HepG2 (cell line): Measurements from ENCODE around the gene PLSCR4. TPM values are rescaled to one million over a fixed set of nuclear protein-coding genes. Genes with fewer than 3 reads are reported as not detected.

Experiments used
- AGO2 ChIP-seq: fragments of 200-400 bp; formaldehyde crosslinking; optimal IDR thresholded peaks from 2 replicates; pipeline ENCODE3; 2017; ENCODE audit warnings: mild to moderate bottlenecking, low read depth, low read length, moderate library complexity
- CAMTA2 ChIP-seq: sonication (generic); formaldehyde crosslinking; IDR thresholded peaks from 2 replicates; pipeline ENCODE4 v1.4.0; 2020; ENCODE audit warnings: mild to moderate bottlenecking, missing genetic modification reagents, borderline replicate concordance
- CEBPB ChIP-seq: IDR thresholded peaks from 2 replicates; pipeline ENCODE4 v1.6.1; 2011; ENCODE audit warnings: low read depth, low read length, improper control_type of control experiment, borderline replicate concordance
- CHD4 ChIP-seq: fragments of 200-600 bp; sonication (generic); IDR thresholded peaks from 2 replicates; pipeline ENCODE4 v1.7.0; 2017; ENCODE audit warnings: mild to moderate bottlenecking, low read length, borderline replicate concordance
- JUN ChIP-seq: sonication (generic); formaldehyde crosslinking; IDR thresholded peaks from 2 replicates; pipeline ENCODE4 v1.4.0; 2020; ENCODE audit warnings: mild to moderate bottlenecking, missing genetic modification reagents
- MEIS1 ChIP-seq: sonication (generic); formaldehyde crosslinking; IDR thresholded peaks from 2 replicates; pipeline ENCODE4 v1.9.0; 2021; ENCODE audit warnings: mild to moderate bottlenecking, missing genetic modification reagents, moderate library complexity, borderline replicate concordance
- PAWR ChIP-seq: sonication (generic); formaldehyde crosslinking; IDR thresholded peaks from 2 replicates; pipeline ENCODE4 v1.4.0; 2020; ENCODE audit warnings: missing genetic modification reagents, mild to moderate bottlenecking, borderline replicate concordance
- SALL2 ChIP-seq: sonication (generic); formaldehyde crosslinking; IDR thresholded peaks from 2 replicates; pipeline ENCODE4 v1.8.1; 2023; ENCODE audit warnings: mild to moderate bottlenecking, missing genetic modification reagents, inconsistent platforms
- SMAD1 ChIP-seq: sonication (generic); formaldehyde crosslinking; IDR thresholded peaks from 2 replicates; pipeline ENCODE4 v1.4.0; 2020; ENCODE audit warnings: missing genetic modification reagents, low read depth, mild to moderate bottlenecking, borderline replicate concordance
- SYNCRIP ChIP-seq: fragments of 200-400 bp; formaldehyde crosslinking; IDR thresholded peaks from 2 replicates; pipeline ENCODE4 v1.6.1; 2018; ENCODE audit warnings: mild to moderate bottlenecking, low read depth, low read length; ENCODE audit not compliant: insufficient read depth
- U2AF1 ChIP-seq: fragments of 200-400 bp; formaldehyde crosslinking; optimal IDR thresholded peaks from 2 replicates; pipeline ENCODE3; 2017; ENCODE audit warnings: mild to moderate bottlenecking, low read depth, low read length
- ZNF292 ChIP-seq: sonication (generic); formaldehyde crosslinking; IDR thresholded peaks from 2 replicates; pipeline ENCODE4 v1.8.1; 2022; ENCODE audit warnings: mild to moderate bottlenecking, low read depth, missing genetic modification reagents, borderline replicate concordance
- ZNF329 ChIP-seq: sonication (generic); formaldehyde crosslinking; IDR thresholded peaks from 2 replicates; pipeline ENCODE4 v1.9.0; 2021; ENCODE audit warnings: low read depth, mild to moderate bottlenecking, missing genetic modification reagents
- ZNF382 ChIP-seq: sonication (generic); formaldehyde crosslinking; IDR thresholded peaks from 2 replicates; pipeline ENCODE4 v1.5.0; 2020; ENCODE audit warnings: missing genetic modification reagents, mild to moderate bottlenecking, borderline replicate concordance
- ZNF543 ChIP-seq: sonication (generic); formaldehyde crosslinking; IDR thresholded peaks from 2 replicates; pipeline ENCODE4 v1.4.0; 2020; ENCODE audit warnings: mild to moderate bottlenecking, missing genetic modification reagents
- ZNF615 ChIP-seq: sonication (generic); formaldehyde crosslinking; IDR thresholded peaks from 2 replicates; pipeline ENCODE4 v1.5.0; 2020; ENCODE audit warnings: mild to moderate bottlenecking, missing genetic modification reagents, borderline replicate concordance
- ZNF747 ChIP-seq: sonication (generic); formaldehyde crosslinking; IDR thresholded peaks from 2 replicates; pipeline ENCODE4 v1.8.1; 2023; ENCODE audit warnings: missing genetic modification reagents, mild to moderate bottlenecking, borderline replicate concordance
- ZNF749 ChIP-seq: sonication (generic); formaldehyde crosslinking; IDR thresholded peaks from 2 replicates; pipeline ENCODE4 v1.8.0; 2022; ENCODE audit warnings: mild to moderate bottlenecking, missing genetic modification reagents, moderate library complexity, borderline replicate concordance
- polyA plus RNA-seq, 8 experiments: library from polyadenylated mRNA; depleted of rRNA in 3 of 8; stranded (reverse) in 7 of 8; unstranded in 1 of 8; fragments of >200 nt; fragmentation: Illumina TruSeq in 4 of 8; extraction: Trizol in 4 of 8; gene quantifications; 2 replicates each; pipeline versions ENCODE4 v1.2.1 to v1.2.3, GENCODE V29; 2011 to 2016; ENCODE audit warnings: low read depth in 4 of 8, missing spikeins in 1 of 8, mixed read lengths in 1 of 8; ENCODE audit not compliant: insufficient read depth in 1 of 8
- total RNA-seq, 5 experiments: library from RNA; depleted of rRNA; stranded (reverse); fragments of >200 nt; fragmentation: Illumina TruSeq; extraction: Trizol; gene quantifications; 2 replicates each; pipeline ENCODE4 v1.2.3, GENCODE V29; 2016; ENCODE audit warnings: low read depth in 1 of 5
- TF ChIP-seq, protein P1 (sequence below): sonication (generic); formaldehyde crosslinking; conservative IDR thresholded peaks from 2 replicates; pipeline ENCODE4 v1.8.0; 2022; ENCODE audit warnings: missing genetic modification reagents
- TF ChIP-seq, protein P2 (sequence below): IDR thresholded peaks from 2 replicates; pipeline ENCODE4 v1.6.1; 2016; ENCODE audit warnings: missing compliant biosample characterization, missing genetic modification reagents, borderline replicate concordance
- TF ChIP-seq, protein P3 (sequence below): sonication (generic); formaldehyde crosslinking; IDR thresholded peaks from 2 replicates; pipeline ENCODE4 v1.5.1; 2020; ENCODE audit warnings: missing genetic modification reagents, mild to moderate bottlenecking, borderline replicate concordance
- TF ChIP-seq, protein P4 (sequence below): IDR thresholded peaks from 2 replicates; pipeline ENCODE4 v1.6.1; 2016

Gene PLSCR4
- total and polyA plus RNA-seq, 2 of the 13 experiments (the other 11 are each of a cell fraction or from before 2014, with no cell fraction given), result 1.5 to 59.0 TPM

DNA sequence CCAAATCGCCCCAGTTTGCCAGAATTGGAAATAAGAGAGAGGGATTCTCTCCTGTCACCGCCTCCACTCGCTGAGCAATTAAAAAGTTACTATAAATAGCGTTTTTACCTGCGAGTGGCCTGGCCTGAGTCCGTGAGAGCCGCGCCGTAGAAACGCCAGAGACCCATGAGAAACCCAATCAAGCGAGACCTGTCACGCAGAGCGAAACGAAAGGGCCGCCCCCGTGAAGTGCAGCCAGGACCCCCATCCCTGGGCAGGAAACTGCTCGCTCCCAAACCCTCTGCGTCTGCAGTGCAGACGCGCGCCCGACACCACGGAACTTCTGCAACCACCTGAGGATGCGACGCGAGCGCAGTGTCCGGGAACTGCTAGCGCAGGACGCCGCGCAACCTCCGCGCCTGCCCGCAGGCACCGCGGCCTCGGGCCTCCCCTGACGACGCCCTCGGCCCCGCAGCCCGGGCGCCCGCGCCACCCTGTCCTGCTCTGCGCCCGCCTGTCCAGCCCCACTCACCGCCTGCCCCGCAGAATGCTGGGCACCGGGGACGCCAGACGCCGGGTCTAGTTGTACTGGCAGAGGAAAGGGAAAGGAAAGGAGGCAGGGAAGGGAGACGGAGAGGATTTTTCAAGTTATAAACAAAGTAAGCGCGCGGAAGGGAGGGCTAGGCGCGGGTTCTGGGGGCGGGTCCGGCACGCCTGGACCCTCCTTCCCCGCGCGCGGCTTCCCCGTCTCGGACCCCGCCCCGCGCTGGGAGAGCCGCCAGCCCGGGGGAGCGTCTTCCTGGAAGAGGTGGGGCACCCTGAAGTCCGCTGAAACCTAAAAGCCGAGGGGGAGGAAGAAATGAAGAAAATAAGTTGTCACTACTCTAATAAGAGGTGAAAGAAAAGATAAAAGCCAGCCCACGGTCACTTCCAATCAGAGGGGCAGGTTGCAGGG is at the start of gene PLSCR4 (continued):
- TF ChIP-seq, protein P1, sequence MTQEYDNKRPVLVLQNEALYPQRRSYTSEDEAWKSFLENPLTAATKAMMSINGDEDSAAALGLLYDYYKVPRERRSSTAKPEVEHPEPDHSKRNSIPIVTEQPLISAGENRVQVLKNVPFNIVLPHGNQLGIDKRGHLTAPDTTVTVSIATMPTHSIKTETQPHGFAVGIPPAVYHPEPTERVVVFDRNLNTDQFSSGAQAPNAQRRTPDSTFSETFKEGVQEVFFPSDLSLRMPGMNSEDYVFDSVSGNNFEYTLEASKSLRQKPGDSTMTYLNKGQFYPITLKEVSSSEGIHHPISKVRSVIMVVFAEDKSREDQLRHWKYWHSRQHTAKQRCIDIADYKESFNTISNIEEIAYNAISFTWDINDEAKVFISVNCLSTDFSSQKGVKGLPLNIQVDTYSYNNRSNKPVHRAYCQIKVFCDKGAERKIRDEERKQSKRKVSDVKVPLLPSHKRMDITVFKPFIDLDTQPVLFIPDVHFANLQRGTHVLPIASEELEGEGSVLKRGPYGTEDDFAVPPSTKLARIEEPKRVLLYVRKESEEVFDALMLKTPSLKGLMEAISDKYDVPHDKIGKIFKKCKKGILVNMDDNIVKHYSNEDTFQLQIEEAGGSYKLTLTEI (CRISPR knock-in tag), result no peak
- TF ChIP-seq MEIS1, result 0 out of 2 replicates have a peak, but pooled peaks have one; percentile 23
- no peak for TF ChIP-seq ZNF747 (CRISPR knock-in tag)
- TF ChIP-seq JUN (CRISPR knock-in tag), result no peak
- no peak for TF ChIP-seq ZNF292 (CRISPR knock-in tag)
- no peak for TF ChIP-seq ZNF382
- TF ChIP-seq, protein P2, sequence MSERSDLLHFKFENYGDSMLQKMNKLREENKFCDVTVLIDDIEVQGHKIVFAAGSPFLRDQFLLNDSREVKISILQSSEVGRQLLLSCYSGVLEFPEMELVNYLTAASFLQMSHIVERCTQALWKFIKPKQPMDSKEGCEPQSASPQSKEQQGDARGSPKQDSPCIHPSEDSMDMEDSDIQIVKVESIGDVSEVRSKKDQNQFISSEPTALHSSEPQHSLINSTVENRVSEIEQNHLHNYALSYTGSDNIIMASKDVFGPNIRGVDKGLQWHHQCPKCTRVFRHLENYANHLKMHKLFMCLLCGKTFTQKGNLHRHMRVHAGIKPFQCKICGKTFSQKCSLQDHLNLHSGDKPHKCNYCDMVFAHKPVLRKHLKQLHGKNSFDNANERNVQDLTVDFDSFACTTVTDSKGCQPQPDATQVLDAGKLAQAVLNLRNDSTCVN, result no peak
- no peak for TF ChIP-seq PAWR
- no peak for TF ChIP-seq SYNCRIP
- 0 out of 2 replicates have a peak, but pooled peaks have one; percentile 54 for TF ChIP-seq SALL2 (CRISPR knock-in tag)
- TF ChIP-seq ZNF543 (CRISPR knock-in tag), result peak; percentile 72; the same call in 1 of the 2 replicates
- no peak for TF ChIP-seq ZNF329 (CRISPR knock-in tag)
- TF ChIP-seq, protein P3, sequence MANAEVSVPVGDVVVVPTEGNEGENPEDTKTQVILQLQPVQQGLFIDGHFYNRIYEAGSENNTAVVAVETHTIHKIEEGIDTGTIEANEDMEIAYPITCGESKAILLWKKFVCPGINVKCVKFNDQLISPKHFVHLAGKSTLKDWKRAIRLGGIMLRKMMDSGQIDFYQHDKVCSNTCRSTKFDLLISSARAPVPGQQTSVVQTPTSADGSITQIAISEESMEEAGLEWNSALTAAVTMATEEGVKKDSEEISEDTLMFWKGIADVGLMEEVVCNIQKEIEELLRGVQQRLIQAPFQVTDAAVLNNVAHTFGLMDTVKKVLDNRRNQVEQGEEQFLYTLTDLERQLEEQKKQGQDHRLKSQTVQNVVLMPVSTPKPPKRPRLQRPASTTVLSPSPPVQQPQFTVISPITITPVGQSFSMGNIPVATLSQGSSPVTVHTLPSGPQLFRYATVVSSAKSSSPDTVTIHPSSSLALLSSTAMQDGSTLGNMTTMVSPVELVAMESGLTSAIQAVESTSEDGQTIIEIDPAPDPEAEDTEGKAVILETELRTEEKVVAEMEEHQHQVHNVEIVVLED (CRISPR knock-in tag), result no peak
- TF ChIP-seq CHD4, result no peak
- no peak for TF ChIP-seq AGO2
- TF ChIP-seq U2AF1, result no peak
- TF ChIP-seq, protein P4, sequence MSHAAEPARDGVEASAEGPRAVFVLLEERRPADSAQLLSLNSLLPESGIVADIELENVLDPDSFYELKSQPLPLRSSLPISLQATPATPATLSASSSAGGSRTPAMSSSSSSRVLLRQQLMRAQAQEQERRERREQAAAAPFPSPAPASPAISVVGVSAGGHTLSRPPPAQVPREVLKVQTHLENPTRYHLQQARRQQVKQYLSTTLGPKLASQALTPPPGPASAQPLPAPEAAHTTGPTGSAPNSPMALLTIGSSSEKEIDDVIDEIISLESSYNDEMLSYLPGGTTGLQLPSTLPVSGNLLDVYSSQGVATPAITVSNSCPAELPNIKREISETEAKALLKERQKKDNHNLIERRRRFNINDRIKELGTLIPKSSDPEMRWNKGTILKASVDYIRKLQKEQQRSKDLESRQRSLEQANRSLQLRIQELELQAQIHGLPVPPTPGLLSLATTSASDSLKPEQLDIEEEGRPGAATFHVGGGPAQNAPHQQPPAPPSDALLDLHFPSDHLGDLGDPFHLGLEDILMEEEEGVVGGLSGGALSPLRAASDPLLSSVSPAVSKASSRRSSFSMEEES (CRISPR knock-in tag), result no peak
- no peak for TF ChIP-seq CEBPB
- TF ChIP-seq ZNF749 (CRISPR knock-in tag), result 0 out of 2 replicates have a peak, but pooled peaks have one; percentile 40
- no peak for TF ChIP-seq ZNF615 (CRISPR knock-in tag)
- TF ChIP-seq SMAD1 (CRISPR knock-in tag), result no peak
- TF ChIP-seq CAMTA2 (CRISPR knock-in tag), result no peak
